Neural cell (in vitro differentiated cells): ENCODE measurements around the gene CD164.

Experiments used
- CTCF ChIP-seq: fragments of 450-650 bp; IDR thresholded peaks from 2 replicates; pipeline ENCODE4 v1.5.1; 2014; ENCODE audit warnings: antibody characterized with exemption, mild to moderate bottlenecking, moderate library complexity; ENCODE audit not compliant: poor library complexity, severe bottlenecking
- EP300 ChIP-seq: fragments of 450-650 bp; conservative IDR thresholded peaks from 2 replicates; pipeline ENCODE4 v1.6.1; 2014; ENCODE audit warnings: antibody characterized with exemption, mild to moderate bottlenecking, moderate library complexity; ENCODE audit not compliant: poor library complexity, severe bottlenecking
- EZH2 ChIP-seq: fragments of 200-600, 300-800 bp; shearing (Covaris generic), sonication (generic); IDR thresholded peaks from 2 replicates; pipeline ENCODE4 v1.6.1; 2014; ENCODE audit warnings: antibody characterized with exemption, low read length, borderline replicate concordance, mild to moderate bottlenecking; ENCODE audit not compliant: insufficient read depth, poor library complexity, severe bottlenecking
- MXI1 ChIP-seq: fragments of 450-650 bp; conservative IDR thresholded peaks from 2 replicates; pipeline ENCODE4 v1.6.1; 2014; ENCODE audit warnings: antibody characterized with exemption, mild to moderate bottlenecking; ENCODE audit not compliant: poor library complexity, severe bottlenecking
- POLR2AphosphoS5 ChIP-seq: IDR thresholded peaks from 2 replicates; pipeline ENCODE4 v1.6.1; 2012
- RAD21 ChIP-seq: fragments of 450-650 bp; conservative IDR thresholded peaks from 2 replicates; pipeline ENCODE4 v1.6.1; 2014; ENCODE audit warnings: antibody characterized with exemption, mild to moderate bottlenecking, moderate library complexity
- REST ChIP-seq: IDR thresholded peaks from 2 replicates; pipeline ENCODE4 v1.6.1; 2012; ENCODE audit warnings: borderline replicate concordance
- SMC3 ChIP-seq: fragments of 450-650 bp; conservative IDR thresholded peaks from 2 replicates; pipeline ENCODE4 v1.6.1; 2014; ENCODE audit warnings: antibody characterized with exemption, mild to moderate bottlenecking, moderate library complexity; ENCODE audit not compliant: poor library complexity
- TAF1 ChIP-seq: IDR thresholded peaks from 2 replicates; pipeline ENCODE4 v1.6.1; 2012; ENCODE audit warnings: low read depth

- TF ChIP-seq EZH2: no peak
- no peak for TF ChIP-seq CTCF
- no peak for TF ChIP-seq EP300
- no peak for TF ChIP-seq POLR2AphosphoS5
- no peak for TF ChIP-seq REST
- TF ChIP-seq RAD21: no peak
- no peak for TF ChIP-seq MXI1
- TF ChIP-seq SMC3: no peak
- TF ChIP-seq TAF1: no peak
Measured at GRCh38 chr6:109332748-109333147, 49.5 kb downstream of the CD164 start.
